ENCODE results near the gene TIGD6.

- TF ChIP-seq, protein P1, sequence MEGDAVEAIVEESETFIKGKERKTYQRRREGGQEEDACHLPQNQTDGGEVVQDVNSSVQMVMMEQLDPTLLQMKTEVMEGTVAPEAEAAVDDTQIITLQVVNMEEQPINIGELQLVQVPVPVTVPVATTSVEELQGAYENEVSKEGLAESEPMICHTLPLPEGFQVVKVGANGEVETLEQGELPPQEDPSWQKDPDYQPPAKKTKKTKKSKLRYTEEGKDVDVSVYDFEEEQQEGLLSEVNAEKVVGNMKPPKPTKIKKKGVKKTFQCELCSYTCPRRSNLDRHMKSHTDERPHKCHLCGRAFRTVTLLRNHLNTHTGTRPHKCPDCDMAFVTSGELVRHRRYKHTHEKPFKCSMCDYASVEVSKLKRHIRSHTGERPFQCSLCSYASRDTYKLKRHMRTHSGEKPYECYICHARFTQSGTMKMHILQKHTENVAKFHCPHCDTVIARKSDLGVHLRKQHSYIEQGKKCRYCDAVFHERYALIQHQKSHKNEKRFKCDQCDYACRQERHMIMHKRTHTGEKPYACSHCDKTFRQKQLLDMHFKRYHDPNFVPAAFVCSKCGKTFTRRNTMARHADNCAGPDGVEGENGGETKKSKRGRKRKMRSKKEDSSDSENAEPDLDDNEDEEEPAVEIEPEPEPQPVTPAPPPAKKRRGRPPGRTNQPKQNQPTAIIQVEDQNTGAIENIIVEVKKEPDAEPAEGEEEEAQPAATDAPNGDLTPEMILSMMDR (IDR thresholded peaks at IDR 0.05; ENCODE audit: extremely low read depth in 1 of 2, insufficient read depth in 1 of 2, low read depth in 1 of 2, low read length in 2 of 2): no peak
- TF ChIP-seq EZH2 (IDR thresholded peaks at IDR 0.05; ENCODE audit: borderline replicate concordance, low read depth, low read length, severe bottlenecking) (no peak), MYC (IDR thresholded peaks at IDR 0.05; ENCODE audit: low read depth, low read length) (no peak)
These were observed 34.2 kb upstream of the TIGD6 start for GRCh38 chr5:150034662-150035061.
